ACHN (cell line): ENCODE data around the gene TTLL8.

ENCODE experiments used
- DNase-seq: peaks from one replicate; pipeline ENCODE4 v3.0.0-alpha.2; 2015
- in situ Hi-C: cut with HindIII; loops from 2 replicates; pipeline ENCODE4 v1.10.0; 2017; ENCODE audit warnings: low sequenced_read_pairs, low pct_ligation_motif_present, low pct_unique_long_range_greater_than_20kb

Gene TTLL8

DNA sequence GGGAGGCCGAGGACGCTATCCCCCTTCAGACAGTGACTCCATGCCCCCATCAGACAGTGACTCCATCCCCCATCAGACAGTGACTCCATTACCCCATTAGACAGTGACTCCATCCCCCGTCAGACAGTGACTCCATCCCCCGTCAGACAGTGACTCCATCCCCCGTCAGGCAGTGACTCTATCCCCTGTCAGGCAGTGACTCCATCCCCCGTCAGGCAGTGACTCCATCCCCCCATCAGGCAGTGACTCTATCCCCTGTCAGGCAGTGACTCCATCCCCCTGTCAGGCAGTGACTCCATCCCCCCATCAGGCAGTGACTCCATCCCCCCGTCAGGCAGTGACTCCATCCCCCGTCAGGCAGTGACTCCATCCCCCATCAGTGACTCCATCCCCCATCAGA lies 9.1 kb upstream of the TTLL8 start:
- in situ Hi-C loops: no loop called here
- DNase-seq: no peak

DNA sequence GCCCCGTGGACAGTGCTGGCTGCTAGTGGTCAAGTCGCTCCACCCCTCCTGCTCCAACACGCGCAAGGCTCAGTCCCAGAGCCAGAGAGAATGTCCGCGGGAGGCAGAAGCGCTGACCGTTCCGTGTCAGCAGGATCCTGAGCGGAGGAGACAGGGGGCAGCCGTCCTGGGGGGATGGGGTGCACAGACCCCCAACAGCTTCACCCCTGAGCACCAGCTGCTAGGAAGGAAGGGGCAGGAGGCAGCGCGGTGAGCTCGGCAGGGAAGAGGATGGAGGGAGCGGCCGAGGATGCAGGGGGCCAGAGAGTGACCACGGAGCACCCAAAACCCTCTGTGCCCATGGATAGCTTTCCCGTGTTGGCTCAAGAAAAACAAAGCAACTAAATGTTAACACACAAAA lies 6.4 kb upstream of the TTLL8 start:
- no peak for DNase-seq
- in situ Hi-C loops: no loop called here

DNA sequence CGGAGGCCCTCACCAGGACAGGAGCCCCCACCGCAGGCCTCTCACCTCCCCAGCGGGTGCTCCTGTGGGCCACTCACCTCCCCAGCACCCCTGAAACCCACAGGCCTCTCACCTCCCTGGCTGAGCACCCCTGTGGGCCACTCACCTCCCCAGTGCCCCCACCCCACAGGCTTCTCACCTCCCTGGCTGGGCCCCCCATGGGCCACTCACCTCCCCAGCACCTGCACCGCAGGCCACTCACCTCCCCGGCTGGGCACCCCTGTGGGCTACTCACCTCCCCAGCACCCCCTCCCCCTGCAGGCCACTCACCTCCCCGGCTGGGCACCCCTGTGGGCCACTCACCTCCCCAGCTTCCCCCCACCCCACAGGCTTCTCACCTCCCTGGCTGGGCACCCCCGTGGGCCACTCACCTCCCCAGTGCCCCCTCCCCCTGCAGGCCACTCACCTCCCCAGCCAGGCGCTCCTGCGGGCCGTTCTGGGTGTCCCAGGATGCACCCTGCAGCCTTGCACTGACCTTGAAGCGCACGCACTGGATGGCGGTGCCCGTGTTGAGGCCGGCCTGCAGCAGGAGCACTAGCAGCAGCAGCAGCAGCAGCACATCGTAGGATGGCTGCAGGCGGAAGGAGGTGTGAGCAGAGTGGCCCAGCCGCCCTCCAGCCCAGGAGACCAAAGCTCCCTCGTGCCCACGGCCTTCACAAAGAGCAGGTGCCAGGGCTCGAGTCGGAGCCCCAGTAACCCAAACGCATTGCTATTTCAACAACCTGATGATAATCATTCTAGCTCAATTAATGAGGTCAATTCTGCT lies 5.7 kb upstream of the TTLL8 start:
- in situ Hi-C loops: no loop called here

DNA sequence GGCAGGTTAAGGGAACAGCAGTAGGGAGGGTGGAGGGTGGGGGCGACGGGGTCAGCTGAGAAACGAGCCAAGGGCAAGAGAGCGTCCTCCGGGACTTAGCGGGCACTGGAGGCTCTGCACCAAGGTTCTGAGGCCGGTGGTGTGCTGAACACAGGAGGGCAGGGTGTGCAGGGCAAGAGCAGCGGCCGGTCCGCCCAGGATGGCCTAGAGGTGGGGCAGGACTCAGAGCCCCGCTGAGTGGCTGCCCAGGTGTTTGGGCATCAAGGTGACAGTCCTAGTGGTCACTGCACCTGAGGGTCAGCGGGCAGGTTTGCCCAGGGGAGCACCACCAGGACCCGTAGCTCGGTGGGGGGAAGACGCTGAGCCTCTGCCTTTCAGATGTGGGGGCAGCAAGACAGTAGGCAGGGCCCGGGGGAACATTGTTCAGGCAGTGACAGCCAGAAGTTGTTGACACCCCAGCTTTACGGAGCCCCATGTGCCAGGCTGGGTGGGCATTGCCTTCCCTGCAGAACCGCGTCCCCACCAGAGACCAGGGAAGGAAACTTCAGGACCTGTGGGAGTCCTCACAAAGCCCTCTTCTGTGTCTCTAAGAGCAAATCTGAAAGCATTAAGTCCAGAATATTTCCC lies 4.5 kb upstream of the TTLL8 start:
- DNase-seq: no peak
- in situ Hi-C loops: no loop called here

More for the DNA sequence above, 5.7 kb upstream of the TTLL8 start:
- no peak for DNase-seq

DNA sequence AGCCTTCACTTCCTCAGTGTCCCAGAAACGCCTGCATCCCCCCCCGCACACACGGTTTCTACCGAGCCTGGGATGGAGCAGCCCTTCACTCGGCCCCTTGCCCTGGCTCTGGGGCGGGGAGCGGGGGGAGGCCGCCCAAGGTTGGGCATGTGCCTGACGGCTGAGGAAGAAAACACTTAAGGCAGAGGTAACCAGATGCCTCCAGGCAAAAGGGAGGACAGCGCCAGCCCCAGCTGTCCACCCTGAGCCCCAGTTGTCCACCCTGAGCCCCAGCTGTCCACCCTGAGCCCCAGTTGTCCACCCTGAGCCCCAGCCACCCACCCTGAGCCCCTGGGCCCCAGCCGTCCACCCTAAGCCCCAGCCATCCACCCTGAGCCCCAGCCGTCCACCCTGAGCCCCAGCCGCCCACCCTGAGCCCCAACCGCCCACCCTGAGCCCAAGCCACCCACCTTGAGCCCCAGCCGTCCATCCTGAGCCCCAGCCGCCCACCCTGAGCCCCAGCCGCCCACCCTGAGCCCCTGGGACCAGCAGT lies 3.8 kb upstream of the TTLL8 start:
- DNase-seq: no peak
- in situ Hi-C loops: no loop called here

DNA sequence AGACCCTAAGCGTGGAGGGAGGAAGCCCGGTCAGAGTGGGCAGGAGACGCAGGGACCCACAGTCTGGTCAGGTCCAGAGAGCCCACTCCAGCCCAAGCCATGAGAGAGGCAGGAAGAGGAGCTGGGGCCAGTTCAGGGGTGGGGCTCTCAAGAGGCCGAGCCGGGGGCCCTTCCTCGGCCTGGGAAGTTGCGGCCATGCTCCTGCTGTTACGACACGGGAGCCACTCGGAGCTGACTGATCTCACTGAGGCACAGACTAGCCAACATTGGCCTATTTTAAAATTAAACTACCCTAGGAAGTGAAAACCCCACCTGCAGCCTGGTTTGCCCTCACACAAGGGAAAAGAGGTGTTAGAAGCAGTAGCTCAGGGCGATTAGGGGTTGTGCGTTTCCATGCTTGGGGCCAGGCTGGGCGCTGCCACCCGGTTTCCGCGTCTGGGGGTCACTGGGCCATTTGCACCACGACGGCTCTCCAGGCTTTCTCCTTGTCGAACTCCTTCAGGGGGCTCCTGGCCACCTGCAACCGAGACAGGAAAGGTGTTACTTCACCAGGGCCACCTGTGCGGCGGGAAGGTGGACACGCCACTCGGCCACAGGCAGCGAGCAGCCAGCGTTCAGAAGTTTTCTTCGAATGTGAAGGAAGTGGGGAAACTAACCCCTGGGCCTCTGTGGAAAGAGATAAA lies 3.2 kb upstream of the TTLL8 start:
- in situ Hi-C loops: no loop called here
- no peak for DNase-seq

DNA sequence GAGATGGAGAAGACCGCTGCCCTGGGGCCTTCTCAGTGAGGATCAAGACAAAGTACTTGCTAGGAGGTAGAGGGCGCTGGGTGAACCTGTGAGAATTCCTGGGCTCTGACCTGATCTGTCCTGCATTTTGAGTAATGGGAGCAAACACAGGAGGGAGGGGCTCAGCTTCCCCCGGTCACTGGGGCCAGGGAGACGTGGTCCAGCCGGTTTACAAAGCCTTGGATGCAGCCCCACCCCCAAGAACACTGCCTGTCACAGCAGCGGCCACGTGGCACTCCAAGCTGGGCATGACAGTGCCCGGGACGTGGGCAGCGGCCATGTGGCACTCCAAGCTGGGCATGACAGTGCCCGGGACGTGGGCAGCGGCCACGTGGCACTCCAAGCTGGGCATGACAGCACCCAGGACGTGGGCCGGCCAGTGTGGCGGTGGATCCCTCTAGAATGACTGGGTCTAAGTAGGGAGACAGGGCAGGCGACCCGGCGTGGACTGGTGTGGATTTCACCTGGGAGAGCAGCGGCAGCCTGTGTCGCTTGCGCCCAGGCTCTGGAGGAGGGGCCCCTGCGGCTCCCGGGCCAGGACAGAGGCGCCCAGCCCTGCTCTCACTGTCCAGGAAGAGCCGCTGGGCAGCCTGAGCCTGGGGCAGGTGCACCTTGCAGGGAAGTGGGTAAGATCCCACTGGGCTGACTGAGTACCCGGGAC lies 2.5 kb upstream of the TTLL8 start:
- in situ Hi-C loops: no loop called here
- no peak for DNase-seq

DNA sequence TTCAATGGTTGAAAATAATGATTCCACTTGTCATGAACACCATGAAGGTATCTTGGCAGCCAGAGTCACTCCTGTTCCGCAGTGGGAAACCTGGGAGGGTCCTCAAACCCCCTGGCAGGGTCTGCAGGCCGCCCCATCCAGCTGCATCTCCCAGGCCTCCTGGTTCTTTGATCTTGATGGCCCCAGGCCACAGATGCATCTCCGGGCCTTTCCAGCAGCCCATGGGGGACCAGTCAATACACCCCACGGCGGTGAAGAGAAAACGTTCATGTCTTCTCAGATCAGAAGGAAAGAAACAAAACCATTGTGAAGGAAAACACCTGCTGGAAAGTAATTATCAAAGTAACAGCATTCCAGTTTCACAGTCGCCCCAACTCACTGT lies 1.8 kb upstream of the TTLL8 start:
- in situ Hi-C loops: no loop called here
- DNase-seq: no peak

DNA sequence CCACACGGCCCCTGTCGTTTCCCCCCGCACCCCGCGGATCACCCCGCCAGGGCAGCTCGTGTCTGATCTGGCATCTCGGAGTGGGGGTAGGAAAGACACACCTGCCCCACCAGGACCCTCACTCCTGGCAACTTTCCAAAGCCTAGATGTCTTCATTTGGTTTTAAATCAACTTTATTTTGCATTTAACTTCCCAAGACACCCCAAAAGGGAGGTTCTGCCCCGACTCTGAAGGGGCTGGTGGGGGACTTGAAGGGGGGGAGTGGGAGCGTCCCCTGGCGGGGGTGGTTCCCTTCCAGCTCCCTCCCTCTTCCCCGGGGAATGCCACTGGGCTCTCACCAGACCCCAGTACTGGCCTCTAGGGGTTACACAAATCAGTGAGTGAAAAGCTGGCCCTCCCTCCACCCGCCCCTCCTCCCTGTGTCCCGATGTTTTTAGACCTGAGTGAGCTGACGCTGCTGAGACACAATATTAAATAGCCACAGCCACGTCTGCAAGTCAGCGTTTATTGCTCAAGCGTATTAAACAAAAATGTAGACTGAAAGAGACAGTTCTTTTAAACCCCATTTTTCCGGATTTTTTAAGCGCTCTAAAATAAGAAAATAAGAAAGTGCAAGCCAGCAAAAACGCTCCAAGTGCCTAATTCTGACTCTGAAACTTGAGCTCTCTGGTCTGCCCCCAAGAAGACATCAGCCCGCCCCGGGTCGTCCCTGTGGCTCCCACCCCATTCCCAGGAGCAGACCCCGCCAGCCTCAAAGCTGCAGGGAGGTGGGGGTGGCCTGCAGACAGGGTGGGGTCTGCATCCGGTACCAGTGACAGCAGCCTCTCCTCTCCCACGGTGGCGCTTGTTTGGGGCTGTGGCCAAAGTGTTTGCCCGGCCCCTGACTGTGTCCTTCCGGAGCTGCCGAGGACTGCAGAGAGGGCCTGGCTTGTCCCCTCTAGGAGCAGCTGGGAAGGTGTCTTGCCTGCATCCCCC lies 1.1 kb upstream of the TTLL8 start:
- peak; percentile 3 for DNase-seq
- in situ Hi-C loops: no loop called here

DNA sequence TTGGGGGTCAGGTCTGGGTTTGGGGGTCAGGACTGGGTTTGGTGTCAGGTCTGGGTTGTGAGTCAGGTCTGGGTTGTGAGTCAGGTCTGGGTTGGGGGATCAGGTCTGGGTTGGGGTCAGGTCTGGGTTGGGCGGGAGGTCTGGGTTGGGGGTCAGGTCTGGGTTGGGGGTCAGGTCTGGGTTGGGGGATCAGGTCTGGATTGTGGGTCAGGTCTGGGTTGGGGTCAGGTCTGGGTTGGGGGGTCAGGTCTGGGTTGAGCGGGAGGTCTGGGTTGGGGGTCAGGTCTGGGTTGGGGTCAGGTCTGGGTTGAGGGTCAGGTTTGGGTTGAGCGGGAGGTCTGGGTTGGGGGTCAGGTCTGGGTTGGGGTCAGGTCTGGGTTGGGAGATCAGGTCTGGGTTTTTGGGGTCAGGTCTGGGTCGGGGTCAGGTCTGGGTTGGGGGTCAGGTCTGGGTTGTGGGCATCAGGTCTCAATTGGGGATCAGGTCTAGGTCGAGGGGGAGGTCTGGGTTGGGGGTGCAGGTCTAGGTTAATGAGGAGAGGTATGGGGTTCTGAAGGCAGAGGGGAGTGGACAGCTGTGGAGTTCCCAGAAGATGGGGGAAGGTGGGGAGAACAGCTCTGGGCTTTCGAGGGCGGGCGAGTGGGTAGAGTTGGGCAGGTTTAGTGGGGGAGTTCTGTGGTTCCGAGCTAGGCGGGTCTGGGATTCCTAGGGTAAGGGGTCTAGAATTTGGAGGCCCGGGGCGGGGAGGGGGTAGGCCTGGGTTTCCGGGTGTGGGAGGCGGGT lies 629 bp downstream of the TTLL8 start:
- in situ Hi-C loops: no loop called here
- DNase-seq: no peak

DNA sequence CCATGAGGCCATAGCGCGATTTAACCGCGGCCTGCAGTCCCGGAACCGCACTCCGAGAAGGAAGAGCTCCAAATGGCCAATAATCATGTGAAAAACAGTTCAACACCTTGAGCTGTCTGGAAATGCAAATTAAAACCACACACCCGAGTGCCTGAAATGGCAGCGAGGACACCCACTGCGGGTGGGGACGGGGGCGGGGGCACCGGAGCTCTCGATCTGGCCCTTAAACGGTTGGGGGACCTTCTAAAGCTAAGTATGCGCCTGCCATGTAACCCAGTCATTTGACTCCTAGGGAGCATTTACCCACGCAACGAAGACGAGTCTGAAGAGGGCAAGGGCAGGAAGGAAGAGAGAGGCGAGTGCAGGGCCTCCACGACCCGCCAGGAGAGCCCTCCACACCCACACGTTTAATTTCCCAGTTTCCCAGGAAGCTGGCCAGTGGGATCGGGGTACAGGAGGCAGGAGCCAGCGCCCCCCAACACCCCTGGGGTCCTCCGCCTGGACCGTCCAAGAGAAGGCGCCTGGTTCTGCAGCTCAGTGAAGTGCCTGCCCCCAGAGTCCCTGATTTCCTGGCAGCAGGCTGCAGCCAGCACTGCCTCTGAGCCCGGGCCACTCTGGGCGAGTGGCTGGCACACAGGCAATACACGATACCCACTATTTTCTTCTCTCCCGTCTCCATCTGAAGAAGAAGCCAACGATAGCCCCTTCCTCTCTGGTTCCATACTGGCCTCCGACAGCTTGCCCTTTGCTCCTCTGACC lies 1.7 kb downstream of the TTLL8 start:
- DNase-seq: no peak
- in situ Hi-C loops: no loop called here

DNA sequence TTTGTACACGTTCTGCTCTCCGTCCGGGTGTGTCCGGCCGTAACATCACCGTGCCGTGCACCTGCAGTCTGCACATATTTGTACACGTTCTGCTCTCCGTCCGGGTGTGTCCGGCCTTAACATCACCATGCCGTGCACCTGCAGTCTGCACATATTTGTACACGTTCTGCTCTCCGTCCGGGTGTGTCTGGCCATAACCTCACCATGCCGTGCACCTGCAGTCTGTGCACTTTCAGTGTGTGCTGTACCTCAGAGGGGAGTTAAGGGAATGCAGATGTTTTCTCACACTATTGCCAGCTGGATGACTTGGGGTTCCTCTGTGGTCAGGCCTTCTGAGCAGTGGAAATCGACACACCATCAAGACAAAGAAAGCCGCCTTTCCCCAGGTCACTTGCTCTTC lies 4.2 kb downstream of the TTLL8 start:
- no peak for DNase-seq
- in situ Hi-C loops: no loop called here

DNA sequence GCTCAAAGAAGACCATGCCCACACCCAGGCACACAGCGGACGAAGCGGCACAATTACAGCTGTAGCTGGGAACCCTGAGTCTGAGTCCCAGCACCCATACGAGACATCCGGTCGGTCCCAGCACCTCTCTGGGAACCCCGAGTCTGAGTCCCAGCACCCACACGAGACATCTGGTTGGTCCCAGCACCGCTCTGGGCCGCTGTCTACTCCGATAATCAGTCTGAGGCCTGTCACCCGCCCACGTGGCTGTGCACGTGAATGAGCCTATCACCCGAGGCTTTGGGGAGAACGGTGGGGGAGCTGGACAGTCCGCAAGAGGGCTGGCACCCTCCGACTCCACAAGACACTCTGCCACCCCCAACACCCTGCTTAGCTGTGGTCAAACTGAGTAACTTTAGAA lies 6.2 kb downstream of the TTLL8 start:
- no peak for DNase-seq
- in situ Hi-C loops: no loop called here

DNA sequence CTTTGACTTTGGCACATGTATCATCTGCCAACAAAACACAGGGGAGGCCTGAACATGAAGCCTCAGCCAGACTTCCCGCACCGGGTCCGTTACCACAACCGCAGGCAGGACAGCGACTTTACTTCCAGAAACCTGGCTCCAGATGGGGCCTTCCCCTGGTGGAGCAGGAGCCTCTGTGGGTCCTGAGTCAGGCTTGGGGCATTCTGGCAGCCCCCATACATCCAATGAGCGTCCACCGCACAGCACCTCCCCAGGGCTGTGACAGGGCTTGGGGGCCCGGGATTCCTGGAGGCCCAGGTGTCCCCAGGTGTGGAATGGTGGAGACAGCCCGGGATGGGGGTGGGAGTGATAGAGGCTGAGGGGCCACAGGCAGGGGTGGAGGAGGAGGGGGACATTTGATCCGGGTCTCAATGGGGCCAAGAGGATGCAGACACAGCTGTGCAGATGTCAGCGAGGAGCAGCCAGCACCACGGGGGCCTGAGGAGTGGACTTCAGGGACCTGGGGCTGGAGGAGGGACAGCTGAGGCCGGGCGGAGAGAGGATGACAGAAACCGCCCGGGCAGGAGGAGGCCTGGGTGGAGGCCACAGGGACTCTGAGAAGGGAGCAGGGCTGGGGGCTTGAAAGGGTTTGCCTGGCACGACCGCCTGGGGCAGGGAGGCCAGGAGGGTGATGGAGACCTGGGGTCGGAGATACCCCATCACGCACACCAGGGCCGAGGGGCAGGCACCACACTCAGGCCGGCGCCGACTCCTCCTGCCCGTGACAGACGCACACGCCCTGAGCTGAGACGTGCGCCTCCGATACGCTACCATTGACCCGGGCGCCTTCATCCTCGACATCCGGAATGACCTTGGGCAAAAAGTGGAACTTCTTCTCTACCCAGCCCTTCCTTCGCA lies 8.6 kb downstream of the TTLL8 start:
- in situ Hi-C loops: no loop called here
- no peak for DNase-seq

DNA sequence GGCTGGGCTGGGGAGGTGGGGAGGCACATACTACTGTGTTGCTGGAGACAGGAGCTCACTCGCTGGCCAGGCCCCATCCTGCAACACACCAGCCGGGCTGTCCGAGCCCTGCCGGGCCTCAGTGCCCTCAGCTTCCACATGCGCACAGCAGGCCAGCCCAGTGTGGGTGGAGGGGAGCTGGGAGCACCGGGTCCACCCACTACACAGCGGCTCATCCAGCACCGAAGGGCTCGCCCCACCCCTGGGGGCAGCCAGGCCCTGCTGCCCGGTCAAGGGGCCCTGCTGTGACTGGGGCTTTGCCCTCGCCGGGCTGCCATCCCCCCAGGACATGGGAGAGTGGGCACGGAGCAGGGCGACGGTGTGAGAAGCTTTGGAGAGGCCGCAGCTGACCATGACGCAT lies 9.3 kb downstream of the TTLL8 start:
- DNase-seq: no peak
- in situ Hi-C loops: no loop called here
